Stimulated activated CD4-positive, alpha-beta T cell treated with anti-CD3 and anti-CD28 coated beads, Interleukin-12 subunit alpha, Interleukin-12 subunit beta, amount 100 ng/mL, for 48 hours (primary cell): ENCODE measurements around the gene PRRC2C.
A peak's percentile ranks its signal among the peaks of the same experiment; 100 is the strongest.
"Not testable (repeated sequence)": the region's sequence is repeated elsewhere in the genome, so short reads cannot be mapped to it uniquely, and the experiment has no call there.

ENCODE experiments used
- DNase-seq, 3 donors: peaks; one replicate each; pipeline ENCODE4 v3.0.0-alpha.2; 2020; ENCODE audit warnings: low read depth in 2 of 3, low spot score in 1 of 3

Gene PRRC2C

GRCh38 chr1:171485375-171486047, at the start of gene PRRC2C:
Gene PRRC2C (plus strand): TSS chr1:171485530. CDS start chr1:171512089, 26,559 bp downstream.
- DNase-seq: peak; percentile 86 to 91 (median 90)

- DNase-seq: no peak
Observed at GRCh38 chr1:171438441-171438840, 46.9 kb upstream of the PRRC2C start.

GRCh38 chr1:171440201-171440600, 45.1 kb upstream of the PRRC2C start:
- DNase-seq: not testable (repeated sequence)

GRCh38 chr1:171441278-171441895, 43.9 kb upstream of the PRRC2C start:
- not testable (repeated sequence) for DNase-seq

GRCh38 chr1:171446386-171446785, 38.9 kb upstream of the PRRC2C start:
- DNase-seq: no peak

- no peak for DNase-seq
Observed at GRCh38 chr1:171455967-171456366, 29.4 kb upstream of the PRRC2C start.

- DNase-seq: no peak
Observed at GRCh38 chr1:171457412-171457811, 27.9 kb upstream of the PRRC2C start.

- no peak for DNase-seq
Observed at GRCh38 chr1:171460018-171460620, 25.2 kb upstream of the PRRC2C start.

- DNase-seq: no peak
Observed at GRCh38 chr1:171467626-171468025, 17.7 kb upstream of the PRRC2C start.

GRCh38 chr1:171468120-171468750, 17.1 kb upstream of the PRRC2C start:
- DNase-seq: no peak

GRCh38 chr1:171470726-171471125, 14.6 kb upstream of the PRRC2C start:
- DNase-seq: no peak

GRCh38 chr1:171472183-171472647, 13.1 kb upstream of the PRRC2C start:
- DNase-seq: no peak

GRCh38 chr1:171476829-171477228, 8.5 kb upstream of the PRRC2C start:
- no peak for DNase-seq

- no peak for DNase-seq
Observed at GRCh38 chr1:171477804-171478203, 7.5 kb upstream of the PRRC2C start.

GRCh38 chr1:171480035-171480434, 5.3 kb upstream of the PRRC2C start:
- DNase-seq: no peak

- DNase-seq: no peak
Observed at GRCh38 chr1:171484760-171485374, 463 bp upstream of the PRRC2C start.

GRCh38 chr1:171486048-171486519, 754 bp downstream of the PRRC2C start:
- DNase-seq: peak; percentile 41 to 53 (median 50)

- DNase-seq: no peak
Observed at GRCh38 chr1:171487038-171487437, 1.7 kb downstream of the PRRC2C start.

GRCh38 chr1:171488190-171488929, 3.0 kb downstream of the PRRC2C start:
- no peak for DNase-seq

- no peak for DNase-seq
Observed at GRCh38 chr1:171494076-171494475, 8.7 kb downstream of the PRRC2C start.

- DNase-seq: no peak
Observed at GRCh38 chr1:171495444-171495843, 10.1 kb downstream of the PRRC2C start.
